ENCODE data around the gene HGD.
A peak's percentile ranks its signal among the peaks of the same experiment; 100 is the strongest.

DNA sequence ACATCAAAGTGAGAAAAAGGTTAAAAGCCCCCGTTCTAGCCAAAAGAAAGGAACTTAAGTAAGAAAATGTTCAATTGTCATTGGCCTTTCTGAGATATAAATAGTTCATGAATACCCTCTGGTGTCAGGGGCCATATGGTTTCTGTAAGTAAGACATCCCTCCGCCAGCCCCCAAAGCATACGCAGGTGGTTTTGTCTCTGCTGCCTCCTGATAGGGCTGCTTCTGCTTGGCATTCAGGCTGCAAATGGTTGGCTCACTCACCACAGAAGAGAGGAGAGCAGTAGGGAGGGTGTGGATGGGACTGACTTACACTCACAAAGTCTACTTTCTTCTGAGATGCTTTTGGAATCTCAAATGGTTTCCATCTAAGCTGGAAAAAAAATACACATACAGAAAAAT, 29.8 kb downstream of the HGD start:
- TF ChIP-seq GATA2 (CRISPR knock-in tag; IDR thresholded peaks at IDR 0.05), result 0 out of 2 replicates have a peak, but pooled peaks have one; percentile 8
- peak in 1 of 2 experiments; percentile 60; a peak in 2 of 4 replicates for TF ChIP-seq EP300 (IDR thresholded peaks at IDR 0.05; ENCODE audit: borderline replicate concordance in 1 of 2, low read depth in 1 of 2, low read length in 1 of 2)
- TF ChIP-seq POLR2AphosphoS5 (IDR thresholded peaks at IDR 0.05; ENCODE audit: low read depth, low read length), result no peak
- TF ChIP-seq, protein P1, sequence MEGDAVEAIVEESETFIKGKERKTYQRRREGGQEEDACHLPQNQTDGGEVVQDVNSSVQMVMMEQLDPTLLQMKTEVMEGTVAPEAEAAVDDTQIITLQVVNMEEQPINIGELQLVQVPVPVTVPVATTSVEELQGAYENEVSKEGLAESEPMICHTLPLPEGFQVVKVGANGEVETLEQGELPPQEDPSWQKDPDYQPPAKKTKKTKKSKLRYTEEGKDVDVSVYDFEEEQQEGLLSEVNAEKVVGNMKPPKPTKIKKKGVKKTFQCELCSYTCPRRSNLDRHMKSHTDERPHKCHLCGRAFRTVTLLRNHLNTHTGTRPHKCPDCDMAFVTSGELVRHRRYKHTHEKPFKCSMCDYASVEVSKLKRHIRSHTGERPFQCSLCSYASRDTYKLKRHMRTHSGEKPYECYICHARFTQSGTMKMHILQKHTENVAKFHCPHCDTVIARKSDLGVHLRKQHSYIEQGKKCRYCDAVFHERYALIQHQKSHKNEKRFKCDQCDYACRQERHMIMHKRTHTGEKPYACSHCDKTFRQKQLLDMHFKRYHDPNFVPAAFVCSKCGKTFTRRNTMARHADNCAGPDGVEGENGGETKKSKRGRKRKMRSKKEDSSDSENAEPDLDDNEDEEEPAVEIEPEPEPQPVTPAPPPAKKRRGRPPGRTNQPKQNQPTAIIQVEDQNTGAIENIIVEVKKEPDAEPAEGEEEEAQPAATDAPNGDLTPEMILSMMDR (IDR thresholded peaks at IDR 0.05), result no peak
- no peak for TF ChIP-seq TAF1 (IDR thresholded peaks at IDR 0.05; ENCODE audit: borderline replicate concordance, low read depth, low read length)

Data from SK-N-SH (cell line).